HG02759 (cell line): ENCODE data around the gene KIFC1.
"Not testable (repeated sequence)": the region's sequence is repeated elsewhere in the genome, so short reads cannot be mapped to it uniquely, and the experiment has no call there.

ENCODE experiments used
- ATAC-seq: cut with Tn5 transposase; IDR thresholded peaks from one replicate; pipeline ENCODE4 v1.9.1; 2021; ENCODE audit warnings: mild to moderate bottlenecking, moderate library complexity; ENCODE audit not compliant: unreplicated experiment

KIFC1 gene

DNA sequence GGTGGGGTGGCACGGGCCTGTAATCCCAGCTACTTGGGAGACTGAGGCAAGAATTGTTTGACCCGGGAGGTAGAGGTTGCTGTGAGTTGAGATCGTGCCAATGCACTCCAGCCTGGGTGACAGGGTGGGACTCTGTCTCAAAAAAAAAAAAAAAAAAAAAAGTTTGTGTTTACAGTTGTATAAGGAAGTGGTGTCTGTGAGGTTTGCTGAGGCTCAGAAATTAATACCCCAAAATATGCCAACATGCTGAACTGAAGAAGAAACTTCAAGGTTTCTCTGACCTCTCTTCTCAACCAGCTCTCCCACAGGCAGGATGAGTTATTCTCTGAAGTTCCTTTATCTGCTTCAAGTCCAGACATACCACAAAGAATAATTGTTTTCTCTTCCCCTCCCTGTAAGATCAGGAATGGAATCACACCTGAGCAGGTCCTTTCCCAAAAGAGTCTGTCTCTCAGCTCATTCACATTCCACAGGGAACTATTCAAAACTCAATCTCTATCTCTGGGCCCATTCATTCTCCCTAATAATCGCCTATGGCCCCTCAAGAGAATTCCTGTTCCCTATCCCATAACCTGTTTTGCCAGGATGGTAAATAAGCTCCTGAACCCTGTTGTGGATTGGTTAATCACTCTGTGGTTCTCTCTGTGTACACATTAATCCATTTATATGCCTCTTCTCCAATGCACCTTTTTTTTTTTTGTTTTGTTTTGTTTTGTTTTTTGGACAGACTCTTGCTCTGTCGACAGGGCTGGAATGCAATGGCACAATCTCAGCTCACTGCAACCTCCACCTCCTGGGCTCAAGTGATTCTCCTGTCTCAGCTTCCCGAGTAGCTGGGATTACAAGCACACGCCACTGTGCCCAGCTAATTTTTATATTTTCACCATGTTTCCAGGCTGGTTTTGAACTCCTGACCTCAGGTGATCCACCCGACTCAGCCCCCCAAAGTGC, 17.4 kb upstream of the KIFC1 start:
- ATAC-seq, result no peak

DNA sequence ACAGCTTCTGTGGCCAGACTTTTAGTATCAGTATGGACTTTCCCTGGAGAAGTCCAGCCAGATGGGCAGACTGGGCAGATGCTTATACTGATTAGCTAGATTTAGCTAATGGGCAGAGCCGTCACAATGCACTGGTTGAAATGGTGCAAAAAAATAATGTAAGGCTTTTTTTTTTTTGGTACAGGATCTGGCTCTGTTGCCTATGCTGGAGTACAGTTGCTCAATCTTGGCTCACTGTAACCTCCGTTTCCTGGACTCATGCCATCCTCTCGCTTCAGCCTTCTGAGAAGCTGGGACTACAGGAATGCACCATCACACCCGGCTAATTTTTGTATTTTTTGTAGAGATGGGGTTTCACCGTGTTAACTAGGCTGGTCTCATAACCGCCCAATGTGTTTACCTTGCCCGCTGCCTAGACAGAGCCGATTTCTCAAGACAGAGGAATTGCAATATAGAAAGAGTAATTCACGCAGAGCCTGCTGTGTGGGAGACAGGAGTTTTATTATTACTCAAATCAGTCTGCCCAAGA, 16.4 kb upstream of the KIFC1 start:
- ATAC-seq, result no peak

DNA sequence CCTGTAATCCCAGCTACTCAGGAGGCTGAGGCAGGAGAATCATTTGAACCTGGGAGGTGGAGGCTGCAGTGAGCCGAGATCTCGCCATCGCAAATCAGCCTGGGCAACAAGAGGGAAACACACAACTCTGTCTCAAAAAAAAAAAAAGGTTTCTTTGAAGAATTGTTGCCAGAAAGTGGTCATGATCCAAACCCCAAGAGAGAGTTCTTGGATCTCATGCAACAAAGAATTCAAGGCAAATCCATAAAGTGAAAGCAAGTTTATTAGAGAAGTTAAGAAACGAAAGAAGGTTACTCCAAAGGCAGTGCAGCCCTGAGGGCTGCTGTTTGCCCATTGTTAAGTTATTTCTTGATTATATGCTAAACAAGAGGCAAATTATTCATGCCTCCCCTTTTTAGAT, 14.5 kb upstream of the KIFC1 start:
- ATAC-seq, result no peak

DNA sequence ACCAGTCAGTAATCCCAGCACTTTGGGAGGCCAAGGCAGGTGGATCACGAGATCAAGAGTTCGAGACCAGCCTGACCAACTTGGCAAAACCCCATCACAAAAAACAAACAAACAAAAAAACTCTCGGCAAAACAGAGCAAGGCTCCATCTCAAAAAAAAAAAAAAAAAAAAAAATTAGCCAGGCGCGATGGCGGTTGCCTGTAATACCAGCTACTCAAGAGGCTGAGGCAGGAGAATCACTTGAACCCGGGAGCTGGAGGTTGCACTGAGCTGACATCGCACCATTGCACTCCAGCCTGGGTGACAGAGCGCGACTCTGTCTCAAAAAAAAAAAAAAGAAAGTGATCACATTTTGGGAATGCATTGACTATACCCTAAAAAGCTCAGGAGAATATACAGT, 12.4 kb upstream of the KIFC1 start:
- not testable (repeated sequence) for ATAC-seq

DNA sequence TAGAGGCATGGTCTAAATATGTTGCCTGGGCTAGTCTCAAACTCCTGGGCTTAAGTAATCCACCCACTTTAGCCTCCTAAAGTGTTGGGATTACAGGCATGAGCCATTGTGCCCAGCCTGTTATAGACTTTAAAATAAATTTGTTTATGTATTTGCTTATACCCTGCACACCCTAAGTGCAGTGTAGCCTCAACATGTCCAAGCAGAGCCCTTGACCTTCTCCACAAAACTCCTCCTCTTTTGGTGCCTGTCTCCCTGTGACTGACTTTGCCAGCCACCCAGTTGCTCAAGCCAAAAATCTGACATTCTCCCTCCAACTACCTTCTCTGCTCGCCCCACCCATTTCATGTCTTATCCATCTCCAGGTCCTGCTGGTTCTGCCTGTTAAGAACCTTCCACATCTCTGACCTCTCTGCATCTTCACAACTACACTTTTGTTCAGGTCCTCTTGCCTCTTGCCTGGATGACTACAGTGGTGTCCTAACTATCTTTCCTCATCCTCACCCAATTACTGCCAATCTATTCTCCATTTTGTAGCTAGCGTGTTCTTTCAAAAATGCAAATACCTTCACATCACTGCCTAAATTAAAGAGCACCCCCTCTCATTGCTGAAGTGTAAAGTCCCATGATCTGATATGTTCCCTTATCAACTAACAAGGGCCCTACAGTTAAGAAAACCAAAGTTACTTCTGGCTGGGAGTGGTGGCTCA, 11.2 kb upstream of the KIFC1 start:
- no peak for ATAC-seq

DNA sequence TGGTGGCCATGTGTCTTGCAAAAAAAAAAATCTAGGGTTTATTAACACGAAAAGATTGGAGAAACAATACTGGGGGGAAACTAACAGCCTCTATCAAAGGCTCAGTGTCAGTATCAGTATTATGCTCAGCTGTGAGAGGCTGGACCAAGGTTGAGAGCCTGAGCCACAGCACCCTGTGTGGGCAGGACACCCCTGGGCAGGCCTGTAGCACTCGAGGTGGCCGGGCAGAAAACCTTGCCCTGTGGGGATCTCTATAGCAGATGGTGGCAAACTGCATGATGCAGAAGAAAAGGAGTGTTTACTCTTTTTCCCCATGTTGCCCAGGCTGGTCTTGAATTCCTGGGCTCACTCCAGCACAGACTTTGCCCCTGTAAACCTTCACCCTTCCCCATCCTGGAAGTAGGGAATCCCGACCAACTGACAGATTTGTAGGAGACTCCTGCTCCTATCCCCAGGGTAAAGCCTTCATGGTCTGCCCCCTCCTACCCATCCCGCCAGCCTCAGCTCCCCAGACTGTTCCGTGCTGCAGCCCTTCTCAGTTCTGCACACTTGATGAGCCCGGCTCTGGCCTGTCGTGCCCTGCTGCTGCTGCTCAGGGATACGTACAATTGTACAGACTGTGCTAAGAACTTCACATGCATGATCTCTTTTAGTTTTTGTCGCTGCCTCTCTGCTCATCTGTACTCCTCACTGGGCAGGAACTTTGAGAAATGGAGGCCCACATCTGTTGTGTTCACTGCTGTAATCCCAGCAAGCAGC, 8.0 kb upstream of the KIFC1 start:
- no peak for ATAC-seq

DNA sequence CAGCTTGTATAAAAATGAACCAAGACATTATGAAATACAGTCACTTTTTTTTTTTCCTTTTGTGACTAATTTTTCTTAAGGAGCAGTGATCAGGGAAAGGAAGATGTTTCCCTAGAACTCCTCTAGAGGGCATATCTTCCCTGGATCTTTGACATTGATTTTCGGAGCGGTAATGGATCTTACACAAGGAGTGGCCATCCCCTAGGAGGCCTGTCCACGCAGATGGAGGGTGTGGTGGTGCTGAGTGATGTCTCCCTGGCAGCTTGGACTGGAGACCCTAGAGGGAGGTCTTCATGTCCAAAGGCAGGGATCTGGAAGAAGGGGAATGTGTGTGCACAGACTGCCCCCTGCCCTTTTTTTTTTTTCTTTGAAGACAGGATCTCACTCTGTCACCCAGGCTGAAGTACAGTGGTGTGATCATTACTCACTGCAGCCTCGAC, 7.0 kb upstream of the KIFC1 start:
- no peak for ATAC-seq

DNA sequence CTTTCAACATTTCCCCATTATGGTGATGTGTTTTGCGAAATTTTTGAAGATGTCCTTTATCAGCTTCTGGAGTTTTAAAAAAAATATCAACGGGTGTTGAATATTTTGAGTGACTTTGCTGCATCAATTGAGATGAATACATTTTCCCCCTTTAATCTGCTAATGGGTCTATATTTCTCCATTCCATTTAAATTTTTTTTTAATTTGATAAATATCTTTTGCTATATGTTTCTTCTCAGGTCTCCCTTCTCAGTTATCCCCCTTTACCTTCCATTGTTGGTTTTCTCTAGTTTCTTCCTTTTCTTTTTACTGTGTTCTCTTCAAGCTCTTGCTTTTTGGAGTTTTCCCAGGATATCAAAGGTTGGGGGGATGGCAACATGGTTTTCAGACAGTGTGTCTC, 1.4 kb upstream of the KIFC1 start:
- ATAC-seq, result no peak

DNA sequence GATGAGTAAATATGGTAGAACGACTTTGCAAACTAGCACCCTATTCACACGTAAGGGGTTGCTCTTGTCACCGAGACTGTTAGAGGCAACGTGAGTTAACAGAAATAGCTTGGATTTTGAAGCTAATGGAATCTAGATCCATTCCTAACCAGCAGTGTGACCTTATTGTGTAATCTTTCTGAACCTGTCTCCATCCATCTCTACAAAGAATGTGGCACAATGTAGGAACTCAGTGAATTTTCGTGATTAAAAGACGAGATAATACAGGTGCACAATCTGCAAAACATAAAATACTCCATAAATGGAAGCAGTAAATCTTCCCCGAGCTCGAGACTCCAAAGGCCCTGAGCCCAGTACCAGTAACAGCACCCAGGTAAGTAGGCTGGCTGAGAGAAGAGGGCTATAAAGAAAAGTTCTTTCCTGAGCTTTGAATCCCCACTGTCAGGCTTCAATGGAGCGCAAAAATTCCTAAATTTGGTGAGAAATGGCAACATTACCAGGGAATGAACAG, 801 bp upstream of the KIFC1 start:
- no peak for ATAC-seq

DNA sequence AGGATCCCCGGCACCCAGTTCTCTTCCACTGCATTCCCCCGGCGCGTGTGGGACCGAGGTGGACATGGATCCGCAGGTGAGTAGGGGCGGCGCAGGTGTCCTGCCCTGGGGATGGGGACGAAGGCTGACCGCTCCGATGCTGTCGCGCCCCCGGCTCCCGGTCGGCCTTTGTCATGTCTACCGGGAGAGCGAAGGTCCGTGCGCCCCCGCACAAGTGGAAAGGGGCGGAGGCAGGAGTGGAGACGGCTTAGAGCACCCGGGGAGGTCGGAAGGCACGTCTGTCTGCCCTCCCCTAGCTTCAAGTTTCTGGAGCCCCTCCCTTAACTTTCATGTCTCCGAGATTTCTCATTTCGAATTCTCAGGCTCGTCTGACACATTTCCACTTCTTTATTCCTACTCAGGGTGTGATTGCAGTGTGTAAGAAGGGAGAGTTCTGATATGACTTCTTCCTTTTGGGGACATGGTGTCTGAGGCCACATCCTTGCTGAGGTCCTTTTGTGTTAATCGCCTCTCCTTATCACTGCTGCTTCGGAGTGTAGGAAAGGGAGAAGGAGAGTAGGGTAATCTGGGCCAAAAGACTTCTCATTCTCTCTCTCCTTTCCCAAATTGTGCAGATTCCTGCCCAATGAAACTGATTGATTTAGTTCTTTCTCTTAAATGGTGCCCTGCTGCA, 435 bp downstream of the KIFC1 start:
- peak; percentile 15 for ATAC-seq

DNA sequence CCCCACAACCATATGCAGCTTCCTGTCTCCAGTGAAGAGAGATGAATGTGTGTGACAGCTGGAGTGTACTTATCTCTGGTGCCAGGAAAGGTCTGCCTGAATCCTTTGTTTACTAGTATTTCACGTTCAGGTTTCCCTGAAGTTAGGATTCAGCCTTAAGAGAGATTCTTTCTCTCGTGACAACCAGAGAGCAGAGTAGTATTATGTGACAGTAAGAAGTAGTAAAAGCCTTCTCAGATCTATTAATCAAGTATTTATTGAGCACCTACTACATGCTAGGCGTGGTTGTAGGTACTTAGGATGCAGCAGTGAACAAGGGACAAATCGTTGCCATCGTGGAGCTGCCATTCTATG, 949 bp downstream of the KIFC1 start:
- no peak for ATAC-seq

DNA sequence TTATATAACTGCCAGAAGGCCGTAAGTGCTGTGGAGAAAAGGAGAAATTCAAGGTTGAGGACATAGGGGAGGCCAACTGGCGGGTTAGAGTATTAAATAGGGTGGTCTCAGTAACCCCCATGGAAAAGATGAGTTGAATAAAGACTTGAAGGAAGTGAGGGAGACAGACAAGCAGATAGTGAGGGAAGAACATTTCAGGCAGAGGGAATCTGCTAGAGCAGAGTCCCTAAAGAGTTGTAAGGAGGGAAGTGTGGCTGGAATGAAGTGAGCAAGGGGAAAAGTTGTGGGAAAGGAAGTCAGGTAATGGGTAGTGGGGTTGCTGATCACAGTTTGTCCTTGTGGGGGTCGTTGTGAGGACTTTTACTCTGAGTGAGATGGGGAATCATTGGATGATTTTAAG, 1.4 kb downstream of the KIFC1 start:
- ATAC-seq, result no peak

DNA sequence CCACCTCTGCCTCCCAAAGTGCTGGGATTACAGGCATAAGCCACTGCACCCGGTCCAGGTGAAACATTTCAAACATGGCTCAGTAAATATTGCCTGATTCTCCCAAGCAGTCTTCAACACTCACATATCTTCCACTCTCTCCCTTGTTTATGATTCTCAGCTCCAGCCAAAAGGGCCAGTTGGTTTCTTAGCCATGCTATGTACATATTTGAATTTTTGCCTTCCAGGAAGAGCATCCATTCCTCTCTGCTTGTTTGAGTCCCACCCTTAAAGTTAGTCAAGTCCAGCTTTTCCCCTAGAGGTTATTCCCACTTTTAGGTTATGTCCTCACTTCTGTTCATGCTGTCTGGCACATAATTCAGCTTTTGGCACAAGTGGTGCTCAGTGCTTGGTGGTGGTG, 5.9 kb downstream of the KIFC1 start:
- ATAC-seq, result no peak

DNA sequence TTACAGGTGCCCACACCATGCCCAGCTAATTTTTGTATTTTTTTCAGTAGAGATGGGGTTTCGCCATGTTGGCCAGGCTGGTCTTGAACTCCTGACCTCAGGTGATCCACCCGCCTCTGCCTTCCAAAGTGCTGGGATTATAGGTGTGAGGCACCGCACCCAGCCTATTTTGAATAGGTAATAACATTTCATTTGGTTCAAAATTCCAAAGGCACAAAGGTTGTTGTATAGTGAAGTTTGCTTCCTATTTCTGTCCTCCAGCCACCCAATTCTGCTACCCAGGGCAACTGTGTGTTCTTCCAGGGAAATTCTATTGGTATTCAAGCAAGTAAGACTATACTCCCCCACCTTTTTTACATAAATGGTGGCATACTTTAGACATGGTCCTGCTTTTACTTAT, 7.0 kb downstream of the KIFC1 start:
- ATAC-seq, result not testable (repeated sequence)

DNA sequence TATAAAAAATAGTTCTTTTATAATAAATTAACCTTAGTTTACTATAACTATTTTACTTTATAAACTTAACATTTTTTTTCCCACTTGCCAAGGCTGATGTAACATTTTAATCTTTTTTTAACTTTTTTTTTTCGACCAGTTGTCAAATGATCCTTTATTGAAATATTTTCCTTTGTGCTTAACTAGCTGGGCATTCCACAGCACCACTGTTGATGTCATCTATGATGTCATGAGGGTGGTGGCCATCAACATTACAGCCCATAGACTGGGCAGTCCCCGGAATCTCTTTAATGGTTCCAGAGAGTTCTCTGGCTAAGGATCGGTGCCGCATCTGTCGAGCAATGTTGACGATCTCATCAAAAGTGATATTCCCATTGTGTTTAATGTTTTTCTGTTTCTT, 8.3 kb downstream of the KIFC1 start:
- ATAC-seq, result not testable (repeated sequence)

DNA sequence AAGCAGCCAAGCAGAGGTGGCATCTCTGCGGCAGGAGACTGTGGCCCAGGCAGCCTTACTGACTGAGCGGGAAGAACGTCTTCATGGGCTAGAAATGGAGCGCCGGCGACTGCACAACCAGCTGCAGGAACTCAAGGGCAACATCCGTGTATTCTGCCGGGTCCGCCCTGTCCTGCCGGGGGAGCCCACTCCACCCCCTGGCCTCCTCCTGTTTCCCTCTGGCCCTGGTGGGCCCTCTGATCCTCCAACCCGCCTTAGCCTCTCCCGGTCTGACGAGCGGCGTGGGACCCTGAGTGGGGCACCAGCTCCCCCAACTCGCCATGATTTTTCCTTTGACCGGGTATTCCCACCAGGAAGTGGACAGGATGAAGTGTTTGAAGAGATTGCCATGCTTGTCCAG, 13.3 kb downstream of the KIFC1 start:
- ATAC-seq, result no peak

DNA sequence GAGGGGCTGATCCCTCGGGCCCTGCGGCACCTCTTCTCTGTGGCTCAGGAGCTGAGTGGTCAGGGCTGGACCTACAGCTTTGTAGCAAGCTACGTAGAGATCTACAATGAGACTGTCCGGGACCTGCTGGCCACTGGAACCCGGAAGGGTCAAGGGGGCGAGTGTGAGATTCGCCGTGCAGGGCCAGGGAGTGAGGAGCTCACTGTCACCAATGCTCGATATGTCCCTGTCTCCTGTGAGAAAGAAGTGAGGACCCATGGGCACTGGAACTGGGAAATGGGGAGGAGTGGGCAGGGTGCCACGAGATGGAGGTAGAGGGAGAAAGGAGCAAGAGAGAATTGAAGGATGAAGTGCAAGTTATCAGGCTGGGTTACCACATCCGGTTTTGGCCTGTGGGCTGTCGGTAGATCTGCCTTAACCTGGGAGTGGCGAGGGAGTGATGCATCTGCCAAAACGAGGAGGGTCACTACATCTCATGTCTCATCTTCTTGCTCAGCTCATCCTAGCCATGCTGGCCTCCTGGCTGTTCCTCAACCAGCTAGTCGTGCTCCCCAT, 13.8 kb downstream of the KIFC1 start:
- no peak for ATAC-seq

DNA sequence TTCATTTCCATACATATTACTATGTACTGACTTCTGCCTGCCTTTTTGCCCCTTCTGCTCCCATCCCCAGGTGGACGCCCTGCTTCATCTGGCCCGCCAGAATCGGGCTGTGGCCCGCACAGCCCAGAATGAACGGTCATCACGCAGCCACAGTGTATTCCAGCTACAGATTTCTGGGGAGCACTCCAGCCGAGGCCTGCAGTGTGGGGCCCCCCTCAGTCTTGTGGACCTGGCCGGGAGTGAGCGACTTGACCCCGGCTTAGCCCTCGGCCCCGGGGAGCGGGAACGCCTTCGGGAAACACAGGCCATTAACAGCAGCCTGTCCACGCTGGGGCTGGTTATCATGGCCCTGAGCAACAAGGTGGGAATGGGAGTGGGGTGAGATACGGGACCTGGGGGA, 14.5 kb downstream of the KIFC1 start:
- ATAC-seq, result no peak

DNA sequence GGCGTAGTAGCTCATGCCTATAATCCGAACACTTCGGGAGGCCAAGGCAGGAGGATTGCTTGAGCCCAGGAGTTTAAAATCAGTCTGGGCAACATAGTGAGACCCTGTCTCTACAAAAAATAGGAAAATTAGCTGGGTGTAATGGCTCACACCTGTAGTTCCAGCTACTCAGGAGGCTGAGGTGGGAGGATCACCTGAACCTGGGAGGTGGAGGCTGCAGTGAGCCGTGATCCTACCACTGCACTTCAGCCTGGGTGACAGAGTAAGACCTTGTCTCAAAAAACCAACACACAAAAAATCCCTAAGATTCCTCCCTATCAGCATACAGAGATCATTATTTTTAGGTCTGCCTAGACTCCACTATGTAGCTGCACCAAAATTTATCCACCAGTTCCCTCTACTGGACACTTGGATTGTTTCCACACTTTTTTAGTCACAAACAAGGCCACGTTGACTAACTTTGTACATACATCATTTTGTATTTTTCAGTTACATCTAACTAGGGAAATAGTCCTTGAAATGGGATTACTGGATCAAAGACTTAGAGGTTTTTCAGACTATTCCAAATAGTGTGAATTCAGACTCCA, 15.6 kb downstream of the KIFC1 start:
- no peak for ATAC-seq
